DMS153 treated with DMSO at 0.1 percent for 48 hours (cell line): ENCODE results near the gene XPNPEP3.
"Not testable (repeated sequence)": the region's sequence is repeated elsewhere in the genome, so short reads cannot be mapped to it uniquely, and the experiment has no call there.

ENCODE experiments used
- DNase-seq: peaks from one replicate; lab custom pipeline; 2025; ENCODE audit not compliant: unreplicated experiment; lab: John Stamatoyannopoulos, UW

The XPNPEP3 gene

GRCh38 chr22:40855979-40856512 is 902 bp upstream of the XPNPEP3 start:
- DNase-seq = no peak

GRCh38 chr22:40857309-40857855 is 434 bp downstream of the XPNPEP3 start:
- DNase-seq = no peak

GRCh38 chr22:40862013-40862412 is 5.1 kb downstream of the XPNPEP3 start, which contains the start of gene DNAJB7:
Gene DNAJB7 (minus strand): TSS chr22:40862113. CDS start chr22:40861994, 119 bp downstream.
- DNase-seq = no peak

GRCh38 chr22:40862537-40862936 is 5.6 kb downstream of the XPNPEP3 start:
- no peak for DNase-seq

GRCh38 chr22:40867109-40867508 is 10.2 kb downstream of the XPNPEP3 start:
- DNase-seq = no peak

- DNase-seq = not testable (repeated sequence)
These were observed 11.4 kb downstream of the XPNPEP3 start for GRCh38 chr22:40868379-40868778.

GRCh38 chr22:40874016-40874415 is 17.1 kb downstream of the XPNPEP3 start:
- DNase-seq = no peak

- no peak for DNase-seq
These were observed 18.2 kb downstream of the XPNPEP3 start for GRCh38 chr22:40875111-40875510.

GRCh38 chr22:40876907-40877306 is 20.0 kb downstream of the XPNPEP3 start:
- no peak for DNase-seq

- DNase-seq = no peak
These were observed 20.5 kb downstream of the XPNPEP3 start for GRCh38 chr22:40877488-40877887.

- DNase-seq = no peak
These were observed 22.0 kb downstream of the XPNPEP3 start for GRCh38 chr22:40878922-40879321.

- no peak for DNase-seq
These were observed 32.2 kb downstream of the XPNPEP3 start for GRCh38 chr22:40889116-40889515.

- DNase-seq = no peak
These were observed 33.9 kb downstream of the XPNPEP3 start for GRCh38 chr22:40890881-40891280.

GRCh38 chr22:40894417-40894816 is 37.5 kb downstream of the XPNPEP3 start:
- DNase-seq = no peak

- peak; percentile 32 for DNase-seq
These were observed 42.0 kb downstream of the XPNPEP3 start for GRCh38 chr22:40898850-40899357.

GRCh38 chr22:40904101-40904500 is 47.2 kb downstream of the XPNPEP3 start:
- no peak for DNase-seq

GRCh38 chr22:40908895-40909294 is 51.9 kb downstream of the XPNPEP3 start:
- DNase-seq = no peak

GRCh38 chr22:40911772-40912171 is 54.8 kb downstream of the XPNPEP3 start:
- no peak for DNase-seq

GRCh38 chr22:40912987-40913386 is 56.0 kb downstream of the XPNPEP3 start:
- not testable (repeated sequence) for DNase-seq

- no peak for DNase-seq
These were observed 62.5 kb downstream of the XPNPEP3 start for GRCh38 chr22:40919446-40919845.

- no peak for DNase-seq
These were observed 63.6 kb downstream of the XPNPEP3 start for GRCh38 chr22:40920526-40920925.

- peak; percentile 22 for DNase-seq
These were observed 65.7 kb downstream of the XPNPEP3 start for GRCh38 chr22:40922484-40923303.
